Limb (tissue), 2 donors: Measurements from ENCODE around the gene ZNRF2.
"Not testable (repeated sequence)": the region's sequence is repeated elsewhere in the genome, so short reads cannot be mapped to it uniquely, and the experiment has no call there.

Experiments
- DNase-seq, 2 donors: peaks; one replicate each; pipeline ENCODE4 v3.0.0-alpha.2; 2016; ENCODE audit errors: extremely low spot score in 2 of 2

Gene ZNRF2

GRCh38 chr7:30287625-30288024, 3.2 kb downstream of the ZNRF2 start:
- DNase-seq: not testable (repeated sequence)

DNA sequence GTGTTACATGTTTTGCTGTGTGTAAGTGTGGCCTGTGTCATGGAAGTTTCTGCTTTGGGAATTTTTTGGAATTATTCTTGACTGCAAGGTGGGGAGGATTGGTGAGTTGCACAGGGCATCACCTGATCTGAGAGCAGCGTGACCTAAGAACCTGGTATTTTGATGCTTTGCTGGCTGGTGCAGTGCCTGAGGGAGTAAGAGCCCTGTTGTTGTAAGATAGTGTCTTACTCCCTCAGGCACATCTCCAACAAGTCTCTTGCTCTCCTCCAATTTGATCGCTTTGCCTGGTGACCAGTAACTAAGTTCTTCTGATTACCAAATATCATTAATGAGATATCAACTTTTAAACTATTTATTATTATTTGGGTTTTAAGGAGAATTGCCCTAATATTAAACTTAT, 5.2 kb downstream of the ZNRF2 start:
- not testable (repeated sequence) for DNase-seq

GRCh38 chr7:30290317-30290716, 5.9 kb downstream of the ZNRF2 start:
- DNase-seq: not testable (repeated sequence)

DNA sequence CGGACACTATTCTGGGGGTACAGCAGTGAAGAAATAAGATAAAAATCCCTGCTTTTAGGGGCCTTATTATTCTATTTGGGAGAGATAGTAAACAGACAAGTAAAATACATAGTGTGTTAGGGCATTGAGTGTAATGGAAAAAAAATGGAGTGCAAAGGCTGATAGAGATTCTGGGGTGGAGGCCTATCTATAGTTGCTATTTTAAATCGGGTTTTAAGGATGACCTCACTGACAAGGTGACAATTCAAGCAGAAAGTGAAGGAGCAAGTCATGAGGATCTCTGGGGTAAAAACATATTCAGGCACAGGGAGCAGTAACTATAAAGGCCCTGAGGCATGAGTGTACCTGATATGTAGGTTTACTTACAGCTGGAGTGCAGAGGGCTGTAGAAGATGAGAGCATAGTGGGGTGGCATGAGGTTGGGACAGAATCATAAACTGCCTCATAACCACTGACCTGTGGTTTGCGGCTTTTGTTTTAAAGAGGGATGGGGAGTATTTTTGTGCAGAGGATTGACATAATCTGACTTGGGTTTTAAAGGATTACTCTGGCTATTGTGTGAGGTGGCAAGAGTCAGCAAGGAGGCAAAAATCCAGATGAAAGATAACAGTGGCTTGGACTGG, 8.1 kb downstream of the ZNRF2 start:
- DNase-seq: not testable (repeated sequence)

- not testable (repeated sequence) for DNase-seq
These were observed 11.9 kb downstream of the ZNRF2 start for GRCh38 chr7:30296304-30296703.

DNA sequence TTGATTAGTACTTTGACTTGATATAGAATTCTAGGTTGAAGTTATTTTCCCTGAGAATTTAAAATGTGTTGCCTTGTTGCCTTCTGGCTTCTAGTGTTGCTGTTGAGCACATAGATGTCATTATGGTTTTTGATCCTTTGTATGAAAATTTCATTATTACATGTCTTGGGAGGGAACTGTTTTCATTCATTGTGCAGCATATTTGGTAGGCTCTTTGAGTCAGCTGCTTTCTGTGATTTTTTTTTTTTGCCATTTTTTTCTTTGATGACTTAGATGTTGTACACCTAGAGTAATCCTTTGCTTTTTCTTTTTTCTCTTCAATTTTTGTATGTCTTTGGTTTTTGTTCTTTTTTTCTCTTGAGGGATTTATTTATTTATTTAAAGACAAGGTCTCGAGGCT, 13.1 kb downstream of the ZNRF2 start:
- DNase-seq: not testable (repeated sequence)

DNA sequence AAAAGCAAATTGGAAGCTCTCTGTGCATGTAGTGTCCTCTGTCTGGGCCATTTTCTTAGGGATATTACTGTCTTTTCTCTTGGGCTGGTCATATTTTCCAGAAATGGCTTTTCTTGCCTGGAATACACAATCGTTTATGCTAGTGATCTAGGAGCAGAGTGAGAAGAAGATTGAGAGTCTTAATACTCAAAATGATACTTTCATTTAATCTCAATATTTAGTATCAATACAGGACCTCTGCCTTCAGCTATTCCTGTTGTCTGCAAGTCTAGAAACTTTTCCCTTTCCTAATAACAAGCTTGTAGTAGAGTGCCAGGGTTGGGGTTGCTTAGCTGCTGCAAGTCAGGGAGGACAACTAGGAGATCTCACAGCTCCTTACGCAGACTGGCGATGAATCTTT, 14.0 kb downstream of the ZNRF2 start:
- not testable (repeated sequence) for DNase-seq

DNA sequence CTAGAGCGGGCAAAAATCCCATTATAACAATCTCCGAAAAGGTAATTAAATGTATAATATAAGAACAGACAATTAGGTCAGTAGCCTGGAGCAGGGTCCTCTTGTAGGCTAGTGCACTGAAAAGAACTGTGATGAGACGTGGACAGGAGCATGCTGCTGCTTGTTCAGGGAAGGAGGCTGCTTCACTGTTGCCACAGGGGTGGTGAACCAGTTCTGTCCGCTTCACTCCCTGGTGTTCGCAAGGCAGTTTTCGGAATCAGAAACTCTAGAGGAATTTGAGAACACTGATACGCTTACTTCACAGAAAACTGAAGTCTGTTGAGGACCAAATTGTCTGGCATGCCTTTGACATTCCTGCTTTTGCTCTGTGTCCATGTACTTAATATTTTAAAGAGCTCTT, 17.4 kb downstream of the ZNRF2 start:
- no peak for DNase-seq

DNA sequence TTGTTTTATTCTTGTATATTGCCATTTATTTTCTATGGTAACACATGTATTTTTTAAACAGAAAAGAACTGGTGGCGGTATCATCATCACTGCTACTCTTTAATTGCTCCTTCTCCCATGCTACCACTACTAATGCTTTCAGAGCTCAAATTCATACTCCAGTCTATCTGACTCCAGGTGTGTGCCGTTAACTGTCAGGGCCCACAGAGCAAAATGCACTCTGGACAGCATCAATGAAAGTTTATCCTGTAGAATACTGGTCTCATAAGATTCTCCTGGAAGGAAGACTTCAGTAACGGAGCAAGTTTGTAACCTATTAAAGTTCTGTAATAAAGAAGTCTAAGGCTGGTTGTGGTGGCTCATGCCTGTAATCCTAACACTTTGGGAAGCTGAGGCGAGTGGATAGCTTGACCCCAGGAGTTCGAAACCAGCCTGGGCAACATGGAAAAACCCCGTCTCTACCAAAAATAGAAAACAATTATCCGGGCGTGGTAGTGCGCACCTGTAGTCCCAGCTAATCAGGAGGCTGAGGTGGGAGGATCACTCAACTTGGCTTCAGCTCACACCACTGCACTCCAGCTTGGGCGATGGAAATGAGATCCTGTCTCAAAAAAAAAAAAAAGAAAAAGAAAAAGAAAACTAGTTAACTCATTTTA, 18.4 kb downstream of the ZNRF2 start:
- DNase-seq: no peak

- no peak for DNase-seq
These were observed 19.1 kb downstream of the ZNRF2 start for GRCh38 chr7:30303312-30304039.

GRCh38 chr7:30304177-30304884, 19.9 kb downstream of the ZNRF2 start:
- no peak for DNase-seq

DNA sequence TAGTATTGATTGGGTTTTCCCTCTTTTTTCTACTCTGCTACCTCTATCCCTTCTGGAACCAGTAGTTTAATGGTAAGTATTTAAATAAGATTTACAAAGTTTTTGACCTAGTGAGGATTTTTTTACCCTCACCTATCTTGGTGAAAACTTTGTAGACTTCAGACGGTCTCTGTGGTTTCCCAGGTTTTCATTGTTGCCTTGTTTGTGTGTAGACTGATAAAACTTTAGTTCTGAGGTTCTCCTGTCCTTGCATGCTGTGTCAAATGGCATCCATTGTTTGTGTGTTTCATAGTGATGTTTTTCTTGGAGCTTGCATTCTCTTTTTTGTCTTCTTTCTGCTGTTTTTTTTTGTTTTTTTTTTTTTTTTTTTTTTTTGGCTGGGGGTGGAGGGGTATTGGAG, 22.6 kb downstream of the ZNRF2 start:
- DNase-seq: no peak

- DNase-seq: no peak
These were observed 24.0 kb downstream of the ZNRF2 start for GRCh38 chr7:30308389-30308788.

GRCh38 chr7:30309302-30309701, 24.9 kb downstream of the ZNRF2 start:
- DNase-seq: no peak

- DNase-seq: no peak
These were observed 25.5 kb downstream of the ZNRF2 start for GRCh38 chr7:30309842-30310435.

DNA sequence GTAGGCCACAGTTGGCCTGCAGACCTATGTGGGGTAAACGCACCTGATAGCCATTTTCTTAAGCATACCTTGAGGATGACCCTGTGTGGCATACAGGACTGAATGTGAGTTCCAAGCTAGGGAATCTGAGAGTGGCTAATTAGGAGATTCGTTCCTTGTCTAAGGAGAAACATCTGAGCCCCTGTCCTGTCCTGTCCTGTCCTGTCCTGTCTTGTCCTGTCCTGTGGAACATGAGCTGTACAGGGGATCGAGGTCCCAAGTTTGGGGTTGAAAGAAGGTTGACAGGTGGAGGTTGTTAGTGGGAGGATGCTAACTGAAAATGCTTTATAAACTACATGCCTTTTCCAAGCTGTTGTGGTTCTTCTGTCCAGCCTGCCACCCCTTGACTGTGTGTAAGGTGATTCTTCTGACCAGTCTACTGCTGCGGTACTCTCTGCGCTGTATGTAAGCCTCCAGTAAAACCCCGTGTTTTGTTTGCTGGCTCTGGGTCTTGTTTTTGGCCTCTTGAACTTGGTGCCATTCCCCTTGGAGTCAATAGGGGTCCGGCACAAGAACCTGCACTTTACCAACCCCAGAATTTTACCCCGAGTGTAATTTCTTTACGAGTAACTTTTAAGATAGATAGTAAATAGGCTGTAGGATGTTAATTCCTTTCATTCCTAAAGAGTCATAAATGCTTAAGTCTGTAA, 26.4 kb downstream of the ZNRF2 start:
- no peak for DNase-seq

DNA sequence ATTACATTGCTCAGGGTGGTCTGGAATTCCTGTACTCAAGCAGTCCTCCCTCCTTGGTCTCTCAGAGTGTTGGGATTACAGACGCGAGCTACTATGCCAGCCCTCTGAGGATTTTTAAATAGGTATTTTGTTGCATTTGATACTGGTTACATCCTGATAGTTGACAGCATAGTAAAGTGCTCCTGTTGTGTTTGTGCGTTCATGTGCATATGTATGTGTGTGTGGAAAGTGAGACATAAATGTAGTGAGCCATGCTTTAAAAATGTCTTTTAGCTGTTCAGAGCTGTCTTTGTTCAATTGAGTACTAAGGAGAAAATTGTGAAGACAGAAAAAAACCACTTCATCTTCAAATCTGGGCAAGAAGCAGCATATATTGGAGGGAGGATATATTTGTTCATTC, 27.8 kb downstream of the ZNRF2 start:
- DNase-seq: no peak

DNA sequence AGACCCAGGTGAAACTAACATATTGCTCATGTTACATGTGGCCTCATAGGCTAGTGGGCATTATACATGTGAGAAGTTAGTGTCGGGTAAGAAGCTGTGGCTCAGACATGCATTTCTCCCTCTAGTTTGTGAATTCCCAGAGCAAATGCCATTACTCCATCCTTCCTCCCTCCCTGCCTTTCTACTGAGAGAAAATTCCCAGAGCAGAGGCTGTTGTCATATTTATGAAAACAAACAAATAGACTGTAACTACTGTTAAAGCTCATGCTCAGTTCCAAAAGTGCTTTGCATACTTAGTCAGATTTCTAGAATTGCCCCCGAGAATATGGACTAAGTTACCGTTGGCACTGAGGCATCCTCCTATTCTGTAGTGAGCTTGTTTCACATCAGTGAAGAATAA, 29.0 kb downstream of the ZNRF2 start:
- no peak for DNase-seq

- no peak for DNase-seq
These were observed 29.4 kb downstream of the ZNRF2 start for GRCh38 chr7:30313793-30314192.

GRCh38 chr7:30315589-30315988, 31.2 kb downstream of the ZNRF2 start:
- DNase-seq: no peak

- no peak for DNase-seq
These were observed 36.0 kb downstream of the ZNRF2 start for GRCh38 chr7:30320392-30320791.
